ENCODE results near the gene AMIGO3.
"Not testable (repeated sequence)": the region's sequence is repeated elsewhere in the genome, so short reads cannot be mapped to it uniquely, and the experiment has no call there.

Gene AMIGO3

GRCh38 chr3:49688338-49689045 is 31.0 kb downstream of the AMIGO3 start:
- not testable (repeated sequence) for H3K79me2 ChIP-seq (ENCODE audit: control insufficient read depth, insufficient read depth, low read length, unreplicated experiment); H3K4me1 ChIP-seq (ENCODE audit: control insufficient read depth, insufficient read depth, low read length, unreplicated experiment); H3K27ac ChIP-seq (ENCODE audit: low read depth, low read length); H3K27me3 ChIP-seq (ENCODE audit: insufficient read depth, low read length); H3K36me3 ChIP-seq (ENCODE audit: insufficient read depth, low read length)
- H3K4me3 ChIP-seq (ENCODE audit: low read depth, low read length), result peak overlapping the region; percentile 95
- peak overlapping the region; percentile 91 for H2AFZ ChIP-seq (ENCODE audit: low read length, unreplicated experiment)

- H2AFZ ChIP-seq (ENCODE audit: low read length, unreplicated experiment); H3K36me3 ChIP-seq (ENCODE audit: insufficient read depth, low read length); H3K27me3 ChIP-seq (ENCODE audit: insufficient read depth, low read length); H3K27ac ChIP-seq (ENCODE audit: low read depth, low read length); H3K4me3 ChIP-seq (ENCODE audit: low read depth, low read length); H3K4me1 ChIP-seq (ENCODE audit: control insufficient read depth, insufficient read depth, low read length, unreplicated experiment); H3K79me2 ChIP-seq (ENCODE audit: control insufficient read depth, insufficient read depth, low read length, unreplicated experiment): not testable (repeated sequence)
These were observed 32.1 kb downstream of the AMIGO3 start for GRCh38 chr3:49687424-49687795.

- peak overlapping the region; percentile 49 for H3K4me3 ChIP-seq (ENCODE audit: low read depth, low read length)
- not testable (repeated sequence) for H3K4me1 ChIP-seq (ENCODE audit: control insufficient read depth, insufficient read depth, low read length, unreplicated experiment); H3K79me2 ChIP-seq (ENCODE audit: control insufficient read depth, insufficient read depth, low read length, unreplicated experiment); H3K27me3 ChIP-seq (ENCODE audit: insufficient read depth, low read length); H3K36me3 ChIP-seq (ENCODE audit: insufficient read depth, low read length); H3K27ac ChIP-seq (ENCODE audit: low read depth, low read length); H2AFZ ChIP-seq (ENCODE audit: low read length, unreplicated experiment)
These were observed 32.6 kb downstream of the AMIGO3 start for GRCh38 chr3:49686769-49687423.

GRCh38 chr3:49686346-49686745 is 33.1 kb downstream of the AMIGO3 start:
- H3K4me1 ChIP-seq (ENCODE audit: control insufficient read depth, insufficient read depth, low read length, unreplicated experiment); H3K27me3 ChIP-seq (ENCODE audit: insufficient read depth, low read length); H3K36me3 ChIP-seq (ENCODE audit: insufficient read depth, low read length); H2AFZ ChIP-seq (ENCODE audit: low read length, unreplicated experiment); H3K27ac ChIP-seq (ENCODE audit: low read depth, low read length); H3K79me2 ChIP-seq (ENCODE audit: control insufficient read depth, insufficient read depth, low read length, unreplicated experiment): not testable (repeated sequence)
- H3K4me3 ChIP-seq (ENCODE audit: low read depth, low read length), result peak overlapping the region; percentile 49

- not testable (repeated sequence) for H3K27ac ChIP-seq (ENCODE audit: low read depth, low read length); H2AFZ ChIP-seq (ENCODE audit: low read length, unreplicated experiment); H3K4me1 ChIP-seq (ENCODE audit: control insufficient read depth, insufficient read depth, low read length, unreplicated experiment); H3K27me3 ChIP-seq (ENCODE audit: insufficient read depth, low read length); H3K79me2 ChIP-seq (ENCODE audit: control insufficient read depth, insufficient read depth, low read length, unreplicated experiment); H3K4me3 ChIP-seq (ENCODE audit: low read depth, low read length); H3K36me3 ChIP-seq (ENCODE audit: insufficient read depth, low read length)
These were observed 33.6 kb downstream of the AMIGO3 start for GRCh38 chr3:49685846-49686245.

GRCh38 chr3:49685103-49685502 is 34.4 kb downstream of the AMIGO3 start:
- not testable (repeated sequence) for H3K27me3 ChIP-seq (ENCODE audit: insufficient read depth, low read length); H3K4me3 ChIP-seq (ENCODE audit: low read depth, low read length); H3K36me3 ChIP-seq (ENCODE audit: insufficient read depth, low read length); H3K4me1 ChIP-seq (ENCODE audit: control insufficient read depth, insufficient read depth, low read length, unreplicated experiment); H3K79me2 ChIP-seq (ENCODE audit: control insufficient read depth, insufficient read depth, low read length, unreplicated experiment); H2AFZ ChIP-seq (ENCODE audit: low read length, unreplicated experiment); H3K27ac ChIP-seq (ENCODE audit: low read depth, low read length)

GRCh38 chr3:49684453-49684852 is 35.0 kb downstream of the AMIGO3 start:
- not testable (repeated sequence) for H3K36me3 ChIP-seq (ENCODE audit: insufficient read depth, low read length); H3K27me3 ChIP-seq (ENCODE audit: insufficient read depth, low read length); H3K4me3 ChIP-seq (ENCODE audit: low read depth, low read length); H3K4me1 ChIP-seq (ENCODE audit: control insufficient read depth, insufficient read depth, low read length, unreplicated experiment); H2AFZ ChIP-seq (ENCODE audit: low read length, unreplicated experiment); H3K27ac ChIP-seq (ENCODE audit: low read depth, low read length); H3K79me2 ChIP-seq (ENCODE audit: control insufficient read depth, insufficient read depth, low read length, unreplicated experiment)

- Histone ChIP-seq H3K79me2 (ENCODE audit: control insufficient read depth, insufficient read depth, low read length, unreplicated experiment) (no peaks in the 10 kb centered on the region), H3K4me1 (ENCODE audit: control insufficient read depth, insufficient read depth, low read length, unreplicated experiment) (no peaks in the 10 kb centered on the region), H2AFZ (ENCODE audit: low read length, unreplicated experiment) (no peak overlapping the region), H3K27me3 (ENCODE audit: insufficient read depth, low read length) (peaks cover 3% of the 10 kb centered on the region; the same call in 1 of the 2 replicates), H3K27ac (ENCODE audit: low read depth, low read length) (no peak overlapping the region), H3K36me3 (ENCODE audit: insufficient read depth, low read length) (peaks cover 10% of the 10 kb centered on the region), H3K4me3 (ENCODE audit: low read depth, low read length) (no peak overlapping the region)
These were observed 36.3 kb downstream of the AMIGO3 start for GRCh38 chr3:49683162-49683561.

GRCh38 chr3:49681543-49681942 is 37.9 kb downstream of the AMIGO3 start:
- no peaks in the 10 kb centered on the region for H3K79me2 ChIP-seq (ENCODE audit: control insufficient read depth, insufficient read depth, low read length, unreplicated experiment)
- H3K4me1 ChIP-seq (ENCODE audit: control insufficient read depth, insufficient read depth, low read length, unreplicated experiment), result no peaks in the 10 kb centered on the region
- no peak overlapping the region for H2AFZ ChIP-seq (ENCODE audit: low read length, unreplicated experiment)
- peaks cover 3% of the 10 kb centered on the region; the same call in 1 of the 2 replicates for H3K27me3 ChIP-seq (ENCODE audit: insufficient read depth, low read length)
- peaks cover 10% of the 10 kb centered on the region for H3K36me3 ChIP-seq (ENCODE audit: insufficient read depth, low read length)
- no peak overlapping the region for H3K4me3 ChIP-seq (ENCODE audit: low read depth, low read length)
- no peak overlapping the region for H3K27ac ChIP-seq (ENCODE audit: low read depth, low read length)

GRCh38 chr3:49681232-49681522 is 38.3 kb downstream of the AMIGO3 start:
- Histone ChIP-seq H2AFZ (ENCODE audit: low read length, unreplicated experiment) (no peak overlapping the region), H3K4me1 (ENCODE audit: control insufficient read depth, insufficient read depth, low read length, unreplicated experiment) (no peaks in the 10 kb centered on the region), H3K4me3 (ENCODE audit: low read depth, low read length) (no peak overlapping the region), H3K27ac (ENCODE audit: low read depth, low read length) (no peak overlapping the region), H3K36me3 (ENCODE audit: insufficient read depth, low read length) (peaks cover 10% of the 10 kb centered on the region), H3K79me2 (ENCODE audit: control insufficient read depth, insufficient read depth, low read length, unreplicated experiment) (no peaks in the 10 kb centered on the region), H3K27me3 (ENCODE audit: insufficient read depth, low read length) (peaks cover under 1% of the 10 kb centered on the region; the same call in 1 of the 2 replicates)

GRCh38 chr3:49680493-49681231 is 38.8 kb downstream of the AMIGO3 start:
- Histone ChIP-seq H3K36me3 (ENCODE audit: insufficient read depth, low read length) (peaks cover 10% of the 10 kb centered on the region), H3K4me3 (ENCODE audit: low read depth, low read length) (no peak overlapping the region), H3K27ac (ENCODE audit: low read depth, low read length) (no peak overlapping the region), H3K4me1 (ENCODE audit: control insufficient read depth, insufficient read depth, low read length, unreplicated experiment) (no peaks in the 10 kb centered on the region), H3K27me3 (ENCODE audit: insufficient read depth, low read length) (no peaks in the 10 kb centered on the region), H2AFZ (ENCODE audit: low read length, unreplicated experiment) (no peak overlapping the region), H3K79me2 (ENCODE audit: control insufficient read depth, insufficient read depth, low read length, unreplicated experiment) (no peaks in the 10 kb centered on the region)
